Colon (tissue), 2 donors: Measurements from ENCODE around the gene SETD2.
"Not testable (repeated sequence)": the region's sequence is repeated elsewhere in the genome, so short reads cannot be mapped to it uniquely, and the experiment has no call there.

Experiments
- FAIRE-seq: peaks from 2 replicates; lab custom pipeline; 2012; peaks lifted over from hg19 to GRCh38; lab: Jason Lieb, UNC
- donor health status: control.
- donor health status: control.

Gene SETD2

GRCh38 chr3:47102081-47102600, 61.8 kb downstream of the SETD2 start:
- FAIRE-seq, result no peak

- FAIRE-seq, result no peak
Observed at GRCh38 chr3:47098910-47099309, 65.0 kb downstream of the SETD2 start.

GRCh38 chr3:47097864-47098263, 66.0 kb downstream of the SETD2 start:
- FAIRE-seq, result no peak

- FAIRE-seq, result no peak
Observed at GRCh38 chr3:47096959-47097358, 67.0 kb downstream of the SETD2 start.

- no peak for FAIRE-seq
Observed at GRCh38 chr3:47092090-47092489, 71.8 kb downstream of the SETD2 start.

- FAIRE-seq, result no peak
Observed at GRCh38 chr3:47089630-47090029, 74.3 kb downstream of the SETD2 start.

- FAIRE-seq, result no peak
Observed at GRCh38 chr3:47086071-47086470, 77.8 kb downstream of the SETD2 start.

- FAIRE-seq, result no peak
Observed at GRCh38 chr3:47083786-47084185, 80.1 kb downstream of the SETD2 start.

- FAIRE-seq, result no peak
Observed at GRCh38 chr3:47082519-47082918, 81.4 kb downstream of the SETD2 start.

- no peak for FAIRE-seq
Observed at GRCh38 chr3:47079432-47079831, 84.5 kb downstream of the SETD2 start.

- FAIRE-seq, result no peak
Observed at GRCh38 chr3:47073685-47074084, 90.2 kb downstream of the SETD2 start.

GRCh38 chr3:47070770-47071169, 93.1 kb downstream of the SETD2 start:
- no peak for FAIRE-seq

- FAIRE-seq, result not testable (repeated sequence)
Observed at GRCh38 chr3:47066259-47066658, 97.7 kb downstream of the SETD2 start.

- FAIRE-seq, result no peak
Observed at GRCh38 chr3:47065681-47066080, 98.2 kb downstream of the SETD2 start.

- FAIRE-seq, result no peak
Observed at GRCh38 chr3:47065058-47065457, 98.9 kb downstream of the SETD2 start.

- no peak for FAIRE-seq
Observed at GRCh38 chr3:47057212-47057671, 106.7 kb downstream of the SETD2 start.

- FAIRE-seq, result no peak
Observed at GRCh38 chr3:47056705-47057104, 107.2 kb downstream of the SETD2 start.

GRCh38 chr3:47054412-47054811, 109.5 kb downstream of the SETD2 start:
- no peak for FAIRE-seq

- FAIRE-seq, result no peak
Observed at GRCh38 chr3:47047673-47048072, 116.2 kb downstream of the SETD2 start.

- FAIRE-seq, result no peak
Observed at GRCh38 chr3:47047069-47047468, 116.8 kb downstream of the SETD2 start.

GRCh38 chr3:47042231-47042791, 121.6 kb downstream of the SETD2 start:
- no peak for FAIRE-seq

- no peak for FAIRE-seq
Observed at GRCh38 chr3:47041114-47041513, 122.8 kb downstream of the SETD2 start.

GRCh38 chr3:47037302-47037701, 126.6 kb downstream of the SETD2 start:
- not testable (repeated sequence) for FAIRE-seq

- FAIRE-seq, result no peak
Observed at GRCh38 chr3:47036145-47036544, 127.8 kb downstream of the SETD2 start.
